KMS-11 (cell line): ENCODE measurements around the gene ABCC4.

Experiments
- H2AFZ ChIP-seq: fragments of 200-600 bp; sonication (generic); 2 replicates; pipeline ENCODE4 v1.6.1; 2016; ENCODE audit warnings: antibody characterized with exemption, mixed run types, low read depth
- H3K27ac ChIP-seq: fragments of 200-600 bp; sonication (generic); 2 replicates; pipeline ENCODE4 v1.6.1; 2016; ENCODE audit warnings: mild to moderate bottlenecking, mixed run types
- H3K27me3 ChIP-seq: fragments of 200-600 bp; sonication (generic); 2 replicates; pipeline ENCODE4 v1.6.1; 2017; ENCODE audit warnings: mild to moderate bottlenecking, low read depth, mixed run types, moderate library complexity; ENCODE audit not compliant: insufficient read depth
- H3K36me3 ChIP-seq: fragments of 200-600 bp; sonication (generic); 2 replicates; pipeline ENCODE4 v1.6.1; 2017; ENCODE audit warnings: mild to moderate bottlenecking, mixed run types; ENCODE audit not compliant: insufficient read depth
- H3K4me1 ChIP-seq: fragments of 200-600 bp; sonication (generic); 2 replicates; pipeline ENCODE4 v1.6.1; 2016; ENCODE audit warnings: mild to moderate bottlenecking, low read depth, mixed run types; ENCODE audit not compliant: poor library complexity, severe bottlenecking
- H3K4me2 ChIP-seq: fragments of 200-600 bp; sonication (generic); 2 replicates; pipeline ENCODE4 v1.7.0; 2016; ENCODE audit warnings: mild to moderate bottlenecking, mixed run types
- H3K4me3 ChIP-seq: fragments of 200-600 bp; sonication (generic); IDR thresholded peaks from 2 replicates; pipeline ENCODE4 v1.6.1; 2017; ENCODE audit warnings: low read depth, low read length, mixed read lengths; ENCODE audit not compliant: insufficient read depth
- H3K79me2 ChIP-seq: fragments of 200-600 bp; sonication (generic); 2 replicates; pipeline ENCODE4 v1.6.1; 2016; ENCODE audit warnings: low read depth, mixed run types; ENCODE audit not compliant: insufficient read depth
- H3K9ac ChIP-seq: fragments of 200-600 bp; sonication (generic); 2 replicates; pipeline ENCODE4 v1.6.1; 2016; ENCODE audit warnings: mild to moderate bottlenecking, mixed run types
- H4K20me1 ChIP-seq: fragments of 200-600 bp; sonication (generic); 2 replicates; pipeline ENCODE4 v1.6.1; 2016; ENCODE audit warnings: mild to moderate bottlenecking, mixed run types; ENCODE audit not compliant: insufficient read depth
- CTCF ChIP-seq: fragments of 200-600 bp; sonication (generic); conservative IDR thresholded peaks from 2 replicates; pipeline ENCODE4 v1.6.1; 2017; ENCODE audit warnings: low read depth, mild to moderate bottlenecking, antibody characterized with exemption, low read length, moderate library complexity, mixed read lengths

ABCC4 gene

GRCh38 chr13:95115525-95115924 lies 185.7 kb downstream of the ABCC4 start:
- H3K27me3 ChIP-seq = no peaks in the 10 kb centered on the region
- H3K36me3 ChIP-seq = no peaks in the 10 kb centered on the region

GRCh38 chr13:95113601-95114000 lies 187.7 kb downstream of the ABCC4 start:
- Histone ChIP-seq H3K4me3 (no peak overlapping the region), H3K79me2 (no peaks in the 10 kb centered on the region), H3K27me3 (no peaks in the 10 kb centered on the region), H3K27ac (no peak overlapping the region), H3K4me2 (no peak overlapping the region), H3K36me3 (no peaks in the 10 kb centered on the region), H2AFZ (no peak overlapping the region), H3K4me1 (peaks cover 9% of the 10 kb centered on the region), H4K20me1 (no peaks in the 10 kb centered on the region), H3K9ac (no peak overlapping the region)
- TF ChIP-seq CTCF = no peak

More at GRCh38 chr13:95115525-95115924, 185.7 kb downstream of the ABCC4 start:
- no peak overlapping the region for H2AFZ ChIP-seq
- H4K20me1 ChIP-seq = no peaks in the 10 kb centered on the region
- H3K4me3 ChIP-seq = no peak overlapping the region
- H3K79me2 ChIP-seq = no peaks in the 10 kb centered on the region
- no peak overlapping the region for H3K9ac ChIP-seq
- no peak overlapping the region for H3K27ac ChIP-seq
- H3K4me2 ChIP-seq = no peak overlapping the region
- TF ChIP-seq CTCF = no peak
- H3K4me1 ChIP-seq = peaks cover 9% of the 10 kb centered on the region

- no peak overlapping the region for H3K27ac ChIP-seq
- TF ChIP-seq CTCF = no peak
- H3K4me3 ChIP-seq = no peak overlapping the region
- H3K9ac ChIP-seq = no peak overlapping the region
- no peaks in the 10 kb centered on the region for H3K79me2 ChIP-seq
- H3K36me3 ChIP-seq = no peaks in the 10 kb centered on the region
- no peaks in the 10 kb centered on the region for H4K20me1 ChIP-seq
- no peak overlapping the region for H3K4me2 ChIP-seq
- H3K4me1 ChIP-seq = peaks cover 8% of the 10 kb centered on the region
- no peak overlapping the region for H2AFZ ChIP-seq
- no peaks in the 10 kb centered on the region for H3K27me3 ChIP-seq
Measured at GRCh38 chr13:95112883-95113282, 188.4 kb downstream of the ABCC4 start.

- no peak for TF ChIP-seq CTCF
- Histone ChIP-seq H3K9ac (no peak overlapping the region), H3K4me2 (no peak overlapping the region), H3K79me2 (no peaks in the 10 kb centered on the region), H2AFZ (no peak overlapping the region), H3K36me3 (no peaks in the 10 kb centered on the region), H4K20me1 (no peaks in the 10 kb centered on the region), H3K4me3 (no peak overlapping the region), H3K27ac (no peak overlapping the region), H3K4me1 (no peaks in the 10 kb centered on the region), H3K27me3 (no peaks in the 10 kb centered on the region)
Measured at GRCh38 chr13:95111608-95112007, 189.6 kb downstream of the ABCC4 start.

GRCh38 chr13:95106562-95106961 lies 194.7 kb downstream of the ABCC4 start:
- no peak overlapping the region for H2AFZ ChIP-seq
- H3K36me3 ChIP-seq = no peaks in the 10 kb centered on the region
- TF ChIP-seq CTCF = no peak
- no peak overlapping the region for H3K4me3 ChIP-seq
- H3K27ac ChIP-seq = no peak overlapping the region
- no peak overlapping the region for H3K4me2 ChIP-seq
- H4K20me1 ChIP-seq = no peaks in the 10 kb centered on the region
- H3K27me3 ChIP-seq = no peaks in the 10 kb centered on the region
- peaks cover 5% of the 10 kb centered on the region for H3K4me1 ChIP-seq
- no peak overlapping the region for H3K9ac ChIP-seq
- H3K79me2 ChIP-seq = no peaks in the 10 kb centered on the region
